ENCODE results near the gene RGS3.

DNA sequence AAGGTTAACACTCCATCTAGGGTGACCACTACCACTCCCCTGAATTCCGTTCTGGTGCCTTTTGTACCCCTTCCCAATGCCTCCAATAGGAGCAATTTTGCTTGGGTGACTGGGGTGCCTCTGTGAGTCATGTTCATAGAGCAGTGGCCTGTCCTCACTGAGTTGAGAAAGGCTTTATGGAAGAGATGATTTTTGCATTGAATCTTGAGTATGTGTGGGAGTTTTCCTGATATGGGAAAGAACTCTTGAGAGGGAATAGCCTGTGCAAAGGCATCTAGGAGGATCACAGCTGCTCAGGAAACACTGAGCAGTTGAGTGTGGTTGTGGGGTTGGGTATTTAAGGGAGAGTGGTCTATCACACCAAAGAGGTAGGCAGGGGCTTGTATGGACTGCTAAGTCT is 36.8 kb upstream of the RGS3 start:
- TF ChIP-seq POLR2A (IDR thresholded peaks at IDR 0.05), result no peak
- TF ChIP-seq, protein P1, sequence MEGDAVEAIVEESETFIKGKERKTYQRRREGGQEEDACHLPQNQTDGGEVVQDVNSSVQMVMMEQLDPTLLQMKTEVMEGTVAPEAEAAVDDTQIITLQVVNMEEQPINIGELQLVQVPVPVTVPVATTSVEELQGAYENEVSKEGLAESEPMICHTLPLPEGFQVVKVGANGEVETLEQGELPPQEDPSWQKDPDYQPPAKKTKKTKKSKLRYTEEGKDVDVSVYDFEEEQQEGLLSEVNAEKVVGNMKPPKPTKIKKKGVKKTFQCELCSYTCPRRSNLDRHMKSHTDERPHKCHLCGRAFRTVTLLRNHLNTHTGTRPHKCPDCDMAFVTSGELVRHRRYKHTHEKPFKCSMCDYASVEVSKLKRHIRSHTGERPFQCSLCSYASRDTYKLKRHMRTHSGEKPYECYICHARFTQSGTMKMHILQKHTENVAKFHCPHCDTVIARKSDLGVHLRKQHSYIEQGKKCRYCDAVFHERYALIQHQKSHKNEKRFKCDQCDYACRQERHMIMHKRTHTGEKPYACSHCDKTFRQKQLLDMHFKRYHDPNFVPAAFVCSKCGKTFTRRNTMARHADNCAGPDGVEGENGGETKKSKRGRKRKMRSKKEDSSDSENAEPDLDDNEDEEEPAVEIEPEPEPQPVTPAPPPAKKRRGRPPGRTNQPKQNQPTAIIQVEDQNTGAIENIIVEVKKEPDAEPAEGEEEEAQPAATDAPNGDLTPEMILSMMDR (IDR thresholded peaks at IDR 0.05), result no peak

Measured in sigmoid colon (tissue), 3 donors.